NCI-H146 (cell line): Measurements from ENCODE around the gene RAB9A.
"Not testable (repeated sequence)": the region's sequence is repeated elsewhere in the genome, so short reads cannot be mapped to it uniquely, and the experiment has no call there.

Experiments used
- DNase-seq: peaks from one replicate; lab custom pipeline; 2025; lab: John Stamatoyannopoulos, UW

The RAB9A gene

GRCh38 chrX:13669755-13670154, 19.2 kb upstream of the RAB9A start:
- not testable (repeated sequence) for DNase-seq

- no peak for DNase-seq
These were observed 18.7 kb upstream of the RAB9A start for GRCh38 chrX:13670197-13670596.

GRCh38 chrX:13673016-13673415, 15.9 kb upstream of the RAB9A start:
- no peak for DNase-seq

GRCh38 chrX:13676885-13677284, 12.0 kb upstream of the RAB9A start:
- DNase-seq = no peak

GRCh38 chrX:13679700-13680099, 9.2 kb upstream of the RAB9A start:
- not testable (repeated sequence) for DNase-seq

- DNase-seq = no peak
These were observed 7.3 kb upstream of the RAB9A start for GRCh38 chrX:13681595-13681994.

GRCh38 chrX:13684361-13684760, 4.6 kb upstream of the RAB9A start:
- DNase-seq = no peak

GRCh38 chrX:13685126-13685763, 3.7 kb upstream of the RAB9A start:
- no peak for DNase-seq

- DNase-seq = no peak
These were observed 1.7 kb upstream of the RAB9A start for GRCh38 chrX:13687203-13687602.

GRCh38 chrX:13688384-13688957, 457 bp upstream of the RAB9A start:
- DNase-seq = no peak

GRCh38 chrX:13689741-13690211, 848 bp downstream of the RAB9A start:
- no peak for DNase-seq

- no peak for DNase-seq
These were observed 1.9 kb downstream of the RAB9A start for GRCh38 chrX:13690836-13691235.

- DNase-seq = no peak
These were observed 3.0 kb downstream of the RAB9A start for GRCh38 chrX:13691841-13692371.

GRCh38 chrX:13692771-13693231, 3.9 kb downstream of the RAB9A start:
- no peak for DNase-seq

GRCh38 chrX:13693341-13693961, 4.5 kb downstream of the RAB9A start:
- DNase-seq = no peak

GRCh38 chrX:13694359-13694758, 5.4 kb downstream of the RAB9A start:
- no peak for DNase-seq

- DNase-seq = no peak
These were observed 6.1 kb downstream of the RAB9A start for GRCh38 chrX:13694983-13695382.

- no peak for DNase-seq
These were observed 6.7 kb downstream of the RAB9A start for GRCh38 chrX:13695601-13696115.

GRCh38 chrX:13697455-13697854, 8.5 kb downstream of the RAB9A start:
- no peak for DNase-seq

GRCh38 chrX:13697976-13698375, 9.0 kb downstream of the RAB9A start:
- no peak for DNase-seq

GRCh38 chrX:13698432-13698831, 9.5 kb downstream of the RAB9A start:
- DNase-seq = no peak

- no peak for DNase-seq
These were observed 10.4 kb downstream of the RAB9A start for GRCh38 chrX:13699183-13699826.
